SKM-1 (cell line): ENCODE data around the gene CD69.
A peak's percentile ranks its signal among the peaks of the same experiment; 100 is the strongest.
"Not testable (repeated sequence)": the region's sequence is repeated elsewhere in the genome, so short reads cannot be mapped to it uniquely, and the experiment has no call there.

Experiments
- DNase-seq: peaks from one replicate; lab custom pipeline; 2025; ENCODE audit not compliant: unreplicated experiment; lab: John Stamatoyannopoulos, UW

The CD69 gene

DNA sequence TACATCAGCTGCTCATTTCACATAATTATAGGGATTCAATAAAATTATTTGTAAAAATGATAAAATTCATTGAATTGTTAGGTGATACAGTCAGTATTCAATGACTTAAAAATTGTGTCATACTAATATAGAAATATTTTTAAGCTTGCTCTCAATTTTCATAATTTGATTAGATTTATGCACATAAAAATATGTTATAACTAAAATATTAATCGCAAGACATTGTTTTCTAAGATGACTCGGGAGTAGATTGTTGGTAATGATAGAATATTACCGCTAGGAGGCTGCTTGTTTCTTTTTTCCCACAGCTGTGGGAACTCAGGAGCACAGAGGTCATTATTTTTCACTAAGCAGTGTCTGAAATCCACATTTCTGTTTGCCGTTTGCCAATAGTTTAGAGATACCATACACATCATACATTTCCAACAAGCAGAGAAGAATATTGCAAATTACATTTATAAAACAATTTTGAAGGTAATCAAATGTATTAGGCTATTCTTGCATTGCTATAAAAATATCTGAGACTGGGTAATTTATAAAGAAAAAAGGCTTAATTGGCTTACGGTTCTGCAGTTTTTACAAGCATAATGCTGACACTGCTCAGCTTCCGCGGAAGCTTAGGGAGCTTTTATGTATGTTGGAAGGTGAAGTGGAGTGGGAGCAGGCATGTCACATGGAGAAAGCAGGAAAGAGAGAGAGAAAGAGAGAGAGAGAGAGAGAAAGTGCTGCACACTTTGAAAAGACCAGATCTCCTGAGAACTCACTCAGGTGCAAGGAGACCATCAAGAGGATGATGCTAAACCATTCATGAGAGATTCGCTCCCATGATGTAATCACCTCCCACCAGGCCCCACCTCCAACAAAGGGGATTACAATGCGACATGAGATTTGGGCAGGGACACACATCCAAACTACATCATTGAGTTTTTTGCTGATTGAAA lies 9.2 kb downstream of the CD69 start:
- DNase-seq = peak; percentile 3

DNA sequence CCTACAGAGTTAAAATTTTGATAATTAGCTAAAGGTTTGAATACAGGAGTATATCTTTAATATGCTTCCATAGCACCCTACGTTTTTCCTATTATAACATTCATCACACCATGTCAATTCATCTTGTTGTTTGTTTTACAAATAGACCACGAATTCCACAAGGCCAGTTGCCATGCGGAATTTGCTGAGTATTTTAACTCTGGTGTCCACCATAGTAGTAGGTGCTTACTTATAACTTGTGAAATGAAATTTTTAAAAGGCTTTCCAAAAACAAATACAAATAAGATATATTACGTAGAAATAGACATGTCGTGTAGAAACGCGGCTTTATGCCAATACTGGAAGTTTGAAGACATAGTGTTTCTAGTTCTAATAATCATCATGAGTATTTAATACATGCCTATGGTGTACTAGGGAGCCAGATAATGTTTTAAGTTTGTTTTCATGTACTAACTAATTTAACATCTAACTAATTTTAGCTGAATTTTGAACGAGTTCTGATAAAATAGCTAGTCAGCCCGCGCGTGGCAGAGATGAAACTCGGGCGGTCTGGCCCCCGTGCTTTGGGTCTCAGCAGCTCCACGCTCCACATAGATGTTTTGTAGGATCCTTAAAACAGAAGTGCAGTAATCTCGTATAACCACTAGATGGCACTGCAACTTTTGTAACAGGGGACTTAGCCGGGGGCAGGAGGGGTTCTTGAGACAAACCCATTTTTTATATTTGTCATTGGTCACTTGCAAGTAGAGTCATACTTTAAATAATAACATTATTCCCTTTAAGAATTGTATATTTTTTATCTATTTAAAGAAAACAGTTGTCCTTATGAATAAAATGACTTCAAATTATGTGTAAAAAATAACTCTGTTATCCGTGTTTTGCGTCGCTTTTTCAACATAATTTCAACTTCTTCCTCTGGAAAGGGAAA lies 10.2 kb downstream of the CD69 start:
- DNase-seq = no peak

DNA sequence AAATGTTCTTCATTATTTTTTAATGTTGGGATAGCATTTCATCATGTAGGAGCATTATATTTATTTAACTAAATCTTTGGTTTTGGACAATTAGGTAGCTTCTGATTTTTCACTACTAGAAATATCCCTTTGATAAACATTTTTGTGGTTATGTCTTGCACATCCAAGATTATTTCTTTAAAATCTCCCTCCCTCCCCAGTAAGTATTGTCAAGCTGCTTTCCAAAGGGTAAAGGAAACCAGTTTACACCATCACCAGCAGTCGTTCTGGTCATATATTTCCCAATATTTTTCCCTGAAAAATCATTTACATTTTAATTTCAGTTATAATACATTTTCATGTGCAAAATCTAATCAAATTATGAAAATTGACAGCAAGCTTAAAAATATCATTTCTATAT lies 11.1 kb downstream of the CD69 start:
- DNase-seq = no peak

DNA sequence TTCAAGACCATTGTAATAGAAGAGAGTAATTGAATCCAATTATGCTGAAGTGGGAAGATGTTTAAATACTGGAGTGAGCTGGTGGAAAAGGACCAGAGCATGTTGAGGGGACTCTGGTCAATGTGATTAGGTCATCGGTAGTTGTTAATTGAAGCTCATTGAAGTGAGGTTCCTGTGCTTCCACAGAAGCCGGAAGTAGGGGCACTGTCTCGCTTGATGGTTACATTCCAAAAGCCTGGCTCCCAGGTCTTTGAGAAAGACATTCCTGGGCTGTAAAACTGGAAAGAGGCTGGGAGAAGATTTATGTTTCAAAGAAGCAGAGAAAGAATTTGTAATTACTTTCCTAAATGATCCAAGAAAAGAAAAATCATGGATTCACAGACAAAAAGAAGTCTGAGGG lies 15.5 kb downstream of the CD69 start:
- DNase-seq = no peak

- DNase-seq = no peak
These were observed 18.0 kb downstream of the CD69 start for GRCh38 chr12:9742661-9743060.

DNA sequence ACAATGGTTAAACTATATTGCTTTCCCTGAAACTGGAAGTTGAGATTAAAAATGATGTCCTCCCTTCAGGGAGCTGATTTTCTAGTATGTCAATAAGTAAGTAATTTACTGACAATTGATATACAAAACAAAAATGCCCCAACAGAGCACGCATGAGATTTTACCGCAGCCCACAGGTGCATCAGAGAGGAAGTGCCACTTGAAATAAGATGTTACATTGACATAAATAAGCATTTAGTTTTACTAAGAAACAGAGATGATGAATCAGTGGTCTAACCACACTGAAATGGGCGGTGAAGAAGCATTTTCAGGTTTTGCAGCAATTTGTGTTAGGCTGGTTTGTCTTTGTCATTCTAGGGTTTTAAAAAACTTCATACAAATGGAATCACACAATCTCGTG lies 19.0 kb downstream of the CD69 start:
- DNase-seq = no peak

DNA sequence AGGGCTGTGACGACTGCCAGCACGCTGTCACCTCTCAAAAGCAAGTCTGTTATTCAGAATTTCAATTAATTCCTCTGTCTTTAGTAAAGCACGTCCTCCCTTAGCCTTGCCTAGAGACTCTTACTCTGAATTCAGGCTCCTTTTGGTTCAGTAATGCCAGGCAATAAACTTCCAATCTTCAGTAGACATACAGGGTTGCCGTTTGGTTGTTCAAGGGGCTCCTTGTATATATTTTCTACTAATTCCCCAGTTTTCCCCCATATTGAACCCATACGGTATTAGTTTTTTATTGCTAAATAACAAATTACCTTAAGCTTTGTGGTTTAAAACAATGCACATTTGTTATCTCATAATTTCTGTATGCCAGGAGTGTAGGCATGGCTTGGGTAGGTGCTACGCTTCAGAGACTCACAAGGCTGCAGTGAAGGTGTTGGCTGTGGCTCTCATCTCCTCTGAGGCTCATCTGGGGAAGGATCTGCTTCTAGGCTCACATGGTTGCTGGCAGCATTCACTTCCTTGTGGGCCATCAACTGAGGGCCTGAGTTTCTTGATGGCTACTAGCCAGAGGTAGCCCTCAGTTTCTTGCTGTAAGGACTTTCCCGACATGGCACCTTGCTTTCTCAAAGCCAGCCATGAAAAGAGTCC lies 20.5 kb downstream of the CD69 start:
- DNase-seq = no peak

DNA sequence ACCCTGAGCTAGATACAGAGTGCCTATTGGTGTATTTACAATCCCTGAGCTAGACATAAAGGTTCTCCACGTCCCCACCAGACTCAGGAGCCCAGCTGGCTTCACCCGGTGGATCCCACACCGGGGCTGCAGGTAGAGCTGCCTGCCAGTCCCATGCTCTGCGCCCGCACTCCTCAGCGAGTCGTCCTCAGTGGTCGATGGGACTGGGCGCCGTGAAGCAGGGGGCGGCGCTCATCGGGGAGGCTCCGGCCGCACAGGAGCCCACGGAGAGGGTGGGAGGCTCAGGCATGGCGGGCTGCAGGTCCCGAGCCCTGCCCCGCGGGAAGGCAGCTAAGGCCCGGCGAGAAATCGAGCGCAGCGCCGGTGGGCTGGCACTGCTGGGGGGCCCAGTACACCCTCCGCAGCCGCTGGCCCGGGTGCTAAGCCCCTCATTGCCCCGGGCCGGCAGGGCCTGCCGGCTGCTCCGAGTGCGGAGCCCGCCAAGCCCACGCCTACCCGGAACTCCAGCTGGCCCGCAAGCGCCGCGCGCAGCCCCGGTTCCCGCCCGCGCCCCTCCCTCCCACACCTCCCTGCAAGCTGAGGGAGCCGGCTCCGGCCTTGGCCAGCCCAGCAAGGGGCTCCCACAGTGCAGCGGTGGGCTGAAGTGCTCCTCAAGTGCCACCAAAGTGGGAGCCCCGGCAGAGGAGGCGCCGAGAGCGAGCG lies 21.1 kb downstream of the CD69 start:
- DNase-seq = not testable (repeated sequence)

DNA sequence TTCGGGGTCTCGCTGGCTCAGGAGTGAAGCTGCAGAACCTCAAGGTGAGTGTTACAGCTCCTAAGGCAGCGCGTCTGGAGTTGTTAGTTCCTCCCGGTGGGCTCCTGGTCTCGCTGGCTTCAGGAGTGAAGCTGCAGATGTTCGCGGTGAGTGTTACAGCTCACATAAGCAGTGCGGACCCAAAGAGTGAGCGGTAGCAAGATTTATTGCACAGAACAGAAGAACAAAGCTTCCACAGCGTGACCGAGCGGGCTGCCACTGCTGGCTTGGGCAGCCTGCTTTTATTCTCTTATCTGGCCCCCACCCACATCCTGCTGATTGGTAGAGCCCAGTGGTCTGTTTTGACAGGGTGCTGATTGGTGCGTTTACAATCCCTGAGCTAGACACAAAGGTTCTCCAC lies 21.8 kb downstream of the CD69 start:
- DNase-seq = not testable (repeated sequence)

DNA sequence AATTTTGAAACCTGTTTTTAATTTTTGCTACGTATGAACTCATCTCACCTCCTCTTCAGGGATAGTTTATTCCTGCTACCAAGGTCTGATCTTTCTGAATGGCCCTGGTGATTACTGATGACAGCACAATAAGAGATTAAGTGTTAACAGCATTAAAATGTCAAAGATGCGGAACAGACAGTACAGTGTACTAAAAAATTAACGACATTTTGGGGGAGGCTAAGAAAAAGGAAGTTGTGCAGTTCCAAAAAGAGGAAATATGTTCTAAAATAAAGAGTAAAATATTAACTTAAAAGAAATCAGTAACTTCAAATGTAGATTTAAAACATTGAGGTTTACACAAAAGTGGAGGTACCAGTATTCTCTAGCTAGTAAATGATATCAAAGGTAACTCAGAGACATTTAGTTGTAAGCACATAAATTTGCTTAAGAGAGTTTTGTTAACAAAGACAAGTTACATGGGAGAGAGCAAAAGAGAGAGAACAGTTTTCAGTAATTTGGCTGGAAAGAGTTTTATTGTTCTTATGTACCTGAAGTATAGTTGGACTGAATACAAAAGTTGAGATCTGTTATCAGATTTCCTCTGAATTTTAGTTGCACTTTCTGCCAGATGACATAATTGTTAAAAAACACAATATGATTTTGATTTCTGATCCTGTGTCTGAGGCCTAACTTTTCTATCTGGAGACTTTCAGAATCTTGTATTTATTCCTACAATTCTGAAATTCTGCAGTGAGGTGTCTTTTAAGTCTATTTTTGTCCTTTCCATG lies 23.6 kb downstream of the CD69 start:
- DNase-seq = peak; percentile 17

DNA sequence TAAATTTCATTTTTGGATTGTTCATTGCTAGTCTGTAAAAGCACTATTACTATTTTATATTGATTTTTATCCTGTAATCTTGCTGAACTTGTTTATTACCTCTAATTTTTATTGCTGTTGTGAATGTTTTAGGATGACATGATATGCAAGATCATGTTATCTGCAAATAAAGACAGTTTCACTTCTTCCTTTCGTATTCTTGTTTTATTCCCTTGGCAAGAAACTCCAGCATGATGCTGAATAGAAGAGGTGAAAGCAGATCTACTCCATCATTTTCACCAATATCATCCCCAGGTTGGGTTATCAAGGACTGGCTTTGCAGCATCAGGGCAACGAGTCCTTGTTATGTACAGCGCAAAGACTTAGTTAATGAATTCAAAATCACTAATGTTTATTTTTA lies 25.1 kb downstream of the CD69 start:
- DNase-seq = no peak

GRCh38 chr12:9732921-9733461 lies 27.7 kb downstream of the CD69 start, which contains the start of gene CLECL1:
Gene CLECL1 (minus strand): TSS chr12:9733097.
- DNase-seq = no peak

GRCh38 chr12:9731797-9732196 lies 28.9 kb downstream of the CD69 start:
- DNase-seq = no peak

DNA sequence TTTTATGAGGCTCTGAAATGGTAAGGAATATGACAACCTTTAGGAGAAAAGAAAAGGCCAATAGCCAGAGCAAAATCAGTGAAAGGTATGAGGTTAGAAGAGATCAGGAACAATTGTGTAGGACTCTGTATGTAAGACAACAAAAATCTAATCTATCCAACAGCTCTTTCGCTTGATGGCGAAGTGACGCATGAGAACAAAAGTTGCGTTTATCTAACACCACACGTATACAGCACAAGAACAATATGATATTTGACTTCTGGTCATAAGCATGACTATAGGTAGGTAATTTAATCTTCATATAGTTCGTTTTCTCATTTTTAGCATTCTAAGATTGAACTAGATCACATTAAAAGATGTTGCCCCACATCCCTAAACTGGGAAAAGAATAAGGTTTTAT lies 29.3 kb downstream of the CD69 start:
- no peak for DNase-seq

DNA sequence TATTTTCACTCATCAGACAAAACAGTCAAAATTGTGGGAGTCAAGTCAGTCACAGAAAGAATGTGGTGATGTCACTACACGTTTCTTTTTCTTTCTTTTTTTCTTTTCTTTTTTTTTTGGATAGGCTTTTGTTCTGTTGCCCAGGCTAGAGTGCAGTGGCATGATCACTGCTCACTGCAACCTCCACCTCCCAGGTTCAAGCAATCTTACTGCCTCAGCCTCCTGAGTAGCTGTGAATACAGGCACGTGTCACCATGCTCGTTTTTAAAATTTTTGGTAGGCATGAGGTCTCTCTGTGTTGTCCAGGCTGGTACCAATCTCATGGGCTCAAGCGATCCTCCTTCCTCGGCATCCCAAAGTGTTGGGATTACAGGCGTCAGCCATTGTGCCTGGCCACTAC lies 30.1 kb downstream of the CD69 start:
- DNase-seq = no peak

- DNase-seq = no peak
These were observed 30.7 kb downstream of the CD69 start for GRCh38 chr12:9730011-9730410.

- DNase-seq = no peak
These were observed 31.6 kb downstream of the CD69 start for GRCh38 chr12:9729082-9729481.

DNA sequence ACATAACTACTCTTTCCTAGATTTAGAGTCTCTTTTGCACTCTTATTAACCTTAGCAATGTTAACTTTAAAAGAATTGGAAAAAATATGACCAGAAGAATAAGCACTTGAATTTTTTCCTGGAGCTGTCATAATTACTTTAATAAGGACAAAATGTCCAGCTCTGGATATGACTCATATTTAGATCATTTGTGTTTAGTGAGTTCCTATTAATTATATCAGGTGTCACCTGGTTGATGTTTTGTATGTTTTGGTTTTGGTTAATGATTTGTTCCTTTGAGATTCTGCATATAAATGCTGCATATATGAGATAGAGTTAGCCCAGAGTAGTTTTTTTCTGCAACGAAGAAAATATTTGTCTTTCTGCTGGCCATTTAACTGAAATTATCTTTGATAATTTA lies 32.9 kb downstream of the CD69 start:
- DNase-seq = no peak

- DNase-seq = no peak
These were observed 35.4 kb downstream of the CD69 start for GRCh38 chr12:9725213-9725870.
